Activated CD8-positive, alpha-beta memory T cell treated with anti-CD3 and anti-CD28 coated beads, Interleukin-2, amount 10 ng/mL, durations not matched to agents 7 days and 5 days (primary cell): ENCODE data around the gene RBM45. TPM values are rescaled to one million over a fixed set of nuclear protein-coding genes. Genes with fewer than 3 reads are reported as not detected.
"Not testable (repeated sequence)": the region's sequence is repeated elsewhere in the genome, so short reads cannot be mapped to it uniquely, and the experiment has no call there.

Source experiments
- ATAC-seq: fragments of 150-1000 bp; cut with Tn5 transposase; one replicate; pipeline ENCODE4 v1.10.0; 2021; ENCODE audit warnings: moderate library complexity
- CTCF ChIA-PET: fragments of 350-600 bp; sonication (Branson Sonifier 250); formaldehyde crosslinking; loops from one replicate; lab custom pipeline; 2021; ENCODE audit warnings: antibody characterized with exemption; lab: Charles Lee
- DNase-seq: peaks from one replicate; pipeline ENCODE4 v3.0.0-alpha.2; 2020
- H3K27ac Mint-ChIP-seq: one replicate; pipeline ENCODE4 v1.8.0; 2021; ENCODE audit warnings: mild to moderate bottlenecking, mixed read lengths
- H3K27me3 Mint-ChIP-seq: one replicate; pipeline ENCODE4 v1.8.0; 2021; ENCODE audit warnings: mixed read lengths
- H3K36me3 Mint-ChIP-seq: one replicate; pipeline ENCODE4 v1.8.0; 2021; ENCODE audit warnings: mild to moderate bottlenecking, mixed read lengths
- H3K4me1 Mint-ChIP-seq: one replicate; pipeline ENCODE4 v1.8.0; 2021; ENCODE audit warnings: mixed read lengths
- H3K4me3 Mint-ChIP-seq: one replicate; pipeline ENCODE4 v1.8.0; 2021; ENCODE audit warnings: mild to moderate bottlenecking, moderate library complexity, mixed read lengths
- H3K9me3 Mint-ChIP-seq: one replicate; pipeline ENCODE4 v1.8.0; 2022; ENCODE audit warnings: low read depth, mixed read lengths
- total RNA-seq, 2 experiments: library from RNA; stranded (reverse); gene quantifications; one replicate each; pipeline ENCODE4 v1.2.3, GENCODE V29; 2021

Gene RBM45
- total RNA-seq, 2 experiments from 2014 or later, result 15.8 to 16.6 TPM

DNA sequence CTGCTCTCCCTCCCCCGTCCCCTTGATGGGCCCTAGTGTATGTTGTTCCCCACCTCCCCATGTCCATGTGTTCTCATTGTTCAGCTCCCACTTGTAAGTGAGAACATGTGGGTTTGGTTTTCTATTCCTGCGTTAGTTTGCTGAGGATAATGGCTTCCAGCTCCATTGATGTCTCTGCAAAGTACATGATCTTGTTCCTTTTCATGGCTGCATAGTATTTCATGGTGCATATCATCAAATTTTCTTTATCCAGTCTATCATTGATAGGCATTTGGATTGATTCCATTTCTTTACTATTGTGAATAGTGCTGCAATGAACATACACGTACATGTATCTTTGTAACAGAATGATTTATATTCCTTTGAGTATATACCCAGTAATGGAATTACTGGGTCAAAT lies 33.0 kb upstream of the RBM45 start:
- not testable (repeated sequence) for ATAC-seq, H3K9me3 Mint-ChIP-seq, H3K27ac Mint-ChIP-seq, H3K4me1 Mint-ChIP-seq, H3K36me3 Mint-ChIP-seq, H3K4me3 Mint-ChIP-seq, DNase-seq
- CTCF ChIA-PET, result interaction anchor here (0.9 kb wide), 1 partner anchor 19 kb away, joined by 3 read pairs; no protein-coding TSS in a partner anchor
- peaks cover 22% of the 10 kb centered on the region for H3K27me3 Mint-ChIP-seq

DNA sequence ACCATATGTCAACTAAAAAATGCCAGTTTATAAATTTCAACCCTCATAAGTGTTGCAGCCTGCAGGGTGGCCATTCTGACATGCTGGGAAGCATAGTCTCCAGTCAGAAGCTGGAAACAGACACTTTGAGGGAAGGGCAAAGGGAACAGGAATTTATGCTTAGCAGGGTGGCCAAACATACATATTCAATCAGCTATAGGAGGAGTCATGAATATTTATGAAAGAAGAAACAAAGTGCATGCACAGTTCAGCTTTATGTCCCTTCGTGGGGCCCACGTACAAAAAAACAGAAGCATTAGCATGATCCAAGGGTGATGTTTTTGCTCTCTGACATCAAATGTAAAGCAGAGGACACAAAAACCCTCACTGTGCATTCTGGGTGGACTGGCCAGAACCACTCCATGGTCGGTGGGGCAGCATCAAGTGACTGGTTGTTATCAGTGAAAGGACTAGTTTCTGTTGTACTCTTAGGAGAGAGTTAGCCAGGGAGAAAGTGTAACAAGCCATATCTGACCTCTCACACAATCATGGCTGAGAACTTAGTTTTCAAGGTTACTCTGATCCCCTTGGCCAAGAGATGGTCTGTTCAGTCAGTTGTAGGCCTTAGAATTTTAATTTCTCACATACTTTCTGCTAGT lies 29.7 kb upstream of the RBM45 start:
- no peak for ATAC-seq
- Mint-ChIP-seq H3K4me1 (no peaks in the 10 kb centered on the region), H3K36me3 (no peaks in the 10 kb centered on the region), H3K27ac (no peak overlapping the region), H3K4me3 (no peak overlapping the region), H3K9me3 (peaks cover 2% of the 10 kb centered on the region), H3K27me3 (peaks cover 24% of the 10 kb centered on the region)
- CTCF ChIA-PET, result no interaction called here
- DNase-seq, result no peak

DNA sequence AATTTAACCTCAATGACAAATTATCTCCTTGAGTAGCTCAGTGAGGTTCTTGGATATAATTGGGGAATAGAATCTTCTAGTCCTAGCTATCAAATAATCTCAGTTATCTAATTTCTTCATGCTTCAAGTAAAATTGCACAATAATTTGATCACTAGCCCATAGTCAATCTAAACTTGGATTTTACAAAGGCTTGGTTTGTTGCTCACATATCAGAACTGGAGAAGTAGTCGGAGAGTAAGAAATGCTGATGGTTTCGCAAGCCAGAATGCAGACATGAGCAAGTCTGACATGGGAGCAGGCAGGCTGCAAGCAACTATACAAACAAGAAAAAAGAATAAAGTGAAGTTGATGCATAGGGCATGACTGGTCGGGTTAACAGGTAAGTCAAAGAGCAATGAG lies 28.0 kb upstream of the RBM45 start:
- no peak for ATAC-seq
- H3K36me3 Mint-ChIP-seq, result no peaks in the 10 kb centered on the region
- H3K27me3 Mint-ChIP-seq, result peaks cover 20% of the 10 kb centered on the region
- CTCF ChIA-PET, result interaction anchor here (1.4 kb wide), 1 partner anchor 9 kb away, joined by 4 read pairs; no protein-coding TSS in a partner anchor
- no peak for DNase-seq
- H3K27ac Mint-ChIP-seq, result no peak overlapping the region
- H3K4me1 Mint-ChIP-seq, result no peaks in the 10 kb centered on the region
- peaks cover under 1% of the 10 kb centered on the region for H3K9me3 Mint-ChIP-seq
- no peak overlapping the region for H3K4me3 Mint-ChIP-seq

DNA sequence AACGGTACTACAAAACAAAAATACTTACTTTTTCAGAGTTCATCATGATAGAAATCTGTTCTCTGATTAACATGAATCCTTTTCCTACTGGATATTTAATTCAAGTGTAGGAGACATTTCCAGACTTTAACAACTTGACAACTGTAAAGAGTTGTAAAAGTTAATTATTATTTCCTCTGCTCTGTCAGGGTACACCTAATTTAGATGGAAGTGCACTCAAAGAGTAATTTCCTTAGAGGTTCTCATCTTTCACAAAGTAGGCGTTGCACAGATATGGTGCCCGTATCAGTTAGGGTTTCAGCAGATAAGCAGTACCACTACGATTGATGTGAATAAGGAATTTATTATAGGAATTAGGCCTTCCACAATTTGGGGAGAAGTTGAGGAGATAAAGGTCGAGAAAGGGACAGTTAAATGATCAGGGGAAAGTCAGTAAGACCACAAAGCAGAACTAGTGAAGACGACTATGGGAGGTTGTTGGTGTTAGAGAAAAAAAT lies 23.4 kb upstream of the RBM45 start:
- no peaks in the 10 kb centered on the region for H3K9me3 Mint-ChIP-seq
- H3K4me1 Mint-ChIP-seq, result no peaks in the 10 kb centered on the region
- no peak overlapping the region for H3K27ac Mint-ChIP-seq
- no peak for ATAC-seq
- DNase-seq, result no peak
- no peaks in the 10 kb centered on the region for H3K36me3 Mint-ChIP-seq
- CTCF ChIA-PET, result no interaction called here
- no peak overlapping the region for H3K4me3 Mint-ChIP-seq
- peaks cover 15% of the 10 kb centered on the region for H3K27me3 Mint-ChIP-seq

DNA sequence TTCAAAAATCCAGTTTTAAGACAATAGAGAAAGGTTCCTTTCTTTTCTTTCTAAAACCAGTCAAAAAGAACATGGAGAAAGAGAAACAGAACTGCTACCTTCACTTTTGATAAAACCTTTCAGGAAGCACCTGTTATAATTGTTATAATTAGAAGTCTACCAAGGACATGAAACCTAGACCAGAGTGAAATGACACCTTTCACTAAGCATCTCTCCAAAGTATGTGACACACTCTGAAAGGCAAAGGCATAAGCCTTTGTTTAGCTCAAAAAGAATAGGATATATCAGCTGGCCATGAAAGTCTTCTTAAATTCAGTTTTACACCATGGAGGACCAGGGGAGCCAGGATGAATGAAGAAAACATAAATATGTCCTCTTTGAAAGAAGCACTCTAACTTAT lies 18.8 kb upstream of the RBM45 start:
- no peak for ATAC-seq
- Mint-ChIP-seq H3K36me3 (no peaks in the 10 kb centered on the region), H3K4me3 (no peak overlapping the region), H3K27me3 (peaks cover 3% of the 10 kb centered on the region), H3K4me1 (no peaks in the 10 kb centered on the region), H3K27ac (no peak overlapping the region), H3K9me3 (no peaks in the 10 kb centered on the region)
- CTCF ChIA-PET, result interaction anchor here (1.2 kb wide), 1 partner anchor 9 kb away, joined by 4 read pairs; no protein-coding TSS in a partner anchor
- no peak for DNase-seq

DNA sequence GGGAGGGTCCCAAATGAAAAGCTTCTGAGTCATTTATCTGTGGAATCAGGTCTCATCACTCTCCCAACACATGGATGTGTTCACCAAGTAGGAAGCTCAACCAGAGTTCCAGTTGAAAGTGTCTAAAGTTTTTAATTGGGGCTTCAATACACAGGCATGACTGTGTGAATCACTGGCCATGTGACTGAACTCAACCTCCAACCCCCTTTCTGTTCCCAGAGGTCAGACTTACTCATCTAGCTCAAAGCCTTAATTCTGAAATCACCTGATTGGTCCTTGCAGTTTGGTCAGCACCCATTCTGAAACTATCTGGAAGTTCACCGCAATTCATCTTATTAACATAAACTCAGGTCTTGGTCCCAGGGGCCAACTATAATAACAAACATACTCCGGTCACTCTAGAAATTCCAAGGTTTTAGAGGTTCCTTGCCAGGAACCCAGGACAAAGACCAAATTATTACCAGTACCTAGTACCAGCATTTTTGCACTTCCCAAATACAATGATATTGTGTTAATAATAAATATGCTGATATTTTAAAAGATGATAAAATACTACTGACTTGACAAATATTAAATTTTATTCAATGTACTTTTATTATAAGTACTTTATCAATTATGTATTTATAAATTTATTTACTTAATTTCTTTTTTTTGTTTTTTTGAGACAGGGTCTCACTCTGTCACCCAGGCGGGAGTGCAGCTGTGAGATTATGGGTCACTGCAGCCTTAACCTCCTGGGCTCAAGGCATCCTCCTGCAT lies 10.7 kb upstream of the RBM45 start:
- no peaks in the 10 kb centered on the region for H3K9me3 Mint-ChIP-seq
- no peaks in the 10 kb centered on the region for H3K36me3 Mint-ChIP-seq
- H3K27ac Mint-ChIP-seq, result no peak overlapping the region
- no peaks in the 10 kb centered on the region for H3K27me3 Mint-ChIP-seq
- no peak overlapping the region for H3K4me3 Mint-ChIP-seq
- CTCF ChIA-PET, result interaction anchor here (3.0 kb wide), 1 partner anchor 11 kb away, joined by 14 read pairs; the partner anchor contains the start of gene RBM45
- no peak for DNase-seq
- no peaks in the 10 kb centered on the region for H3K4me1 Mint-ChIP-seq
- no peak for ATAC-seq

DNA sequence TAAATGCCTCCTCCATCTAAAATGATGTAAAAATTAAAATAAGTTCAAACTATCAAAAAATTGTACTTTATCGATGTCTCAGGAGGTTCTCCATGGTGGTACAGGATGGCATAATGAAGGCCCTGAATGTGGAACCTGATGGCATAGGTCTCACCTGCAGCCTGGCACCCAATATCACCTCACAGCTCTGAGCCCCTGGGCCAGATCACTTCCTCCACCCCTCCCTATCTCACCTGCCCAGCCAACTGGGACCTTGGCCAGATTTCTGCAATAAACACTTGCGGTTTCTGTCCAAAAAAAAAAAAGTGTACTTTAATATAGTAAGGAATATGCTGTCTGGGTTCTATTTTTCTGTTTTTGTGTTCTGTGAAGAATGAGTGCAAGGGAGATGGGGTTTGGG lies 6.7 kb upstream of the RBM45 start:
- no peak for ATAC-seq
- Mint-ChIP-seq H3K4me3 (no peak overlapping the region), H3K27me3 (peaks cover 2% of the 10 kb centered on the region), H3K9me3 (no peaks in the 10 kb centered on the region), H3K4me1 (peaks cover 2% of the 10 kb centered on the region), H3K36me3 (no peaks in the 10 kb centered on the region), H3K27ac (no peak overlapping the region)
- CTCF ChIA-PET, result no interaction called here
- no peak for DNase-seq

DNA sequence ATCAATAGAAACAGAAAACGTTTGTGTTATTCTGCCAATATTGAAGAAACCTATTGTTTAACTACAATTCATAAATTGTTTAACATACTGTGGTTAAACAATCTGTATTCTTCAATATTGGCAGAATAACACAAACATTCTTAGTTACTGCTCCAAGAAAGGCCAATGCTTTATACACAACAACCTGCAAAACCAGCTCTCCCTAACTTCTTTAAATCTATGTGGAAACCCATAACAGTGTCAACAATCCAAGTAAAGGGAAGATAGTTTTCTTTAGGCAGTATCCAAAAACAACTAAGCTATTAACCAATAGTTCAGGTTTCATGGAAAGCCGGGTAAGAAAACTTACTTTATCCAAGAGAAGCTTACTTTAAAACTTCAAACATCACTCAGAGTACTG lies 6.2 kb upstream of the RBM45 start:
- CTCF ChIA-PET, result no interaction called here
- Mint-ChIP-seq H3K4me1 (peaks cover 2% of the 10 kb centered on the region), H3K36me3 (no peaks in the 10 kb centered on the region), H3K27me3 (peaks cover 2% of the 10 kb centered on the region), H3K9me3 (no peaks in the 10 kb centered on the region), H3K4me3 (no peak overlapping the region), H3K27ac (no peak overlapping the region)
- DNase-seq (no peak), ATAC-seq (no peak)

DNA sequence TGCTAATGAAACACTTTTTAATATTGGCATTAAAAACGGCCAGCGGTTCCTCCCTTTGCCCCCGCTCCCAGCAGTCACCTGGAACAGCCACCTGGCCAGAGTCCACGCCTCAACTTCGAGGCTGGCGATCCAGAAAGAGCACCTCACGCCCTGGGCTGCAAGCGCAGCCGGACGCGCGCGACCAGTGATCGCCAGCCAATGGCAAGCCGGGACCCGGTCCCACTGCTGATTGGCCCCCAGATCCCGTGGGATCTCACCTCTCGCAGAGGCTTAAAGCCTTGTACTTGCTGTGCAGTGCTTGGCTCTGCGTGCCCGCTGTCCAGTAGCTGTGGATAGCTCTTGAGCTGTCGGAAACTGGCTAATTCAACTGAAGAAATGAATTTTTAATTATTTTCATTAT lies 4.1 kb upstream of the RBM45 start:
- Mint-ChIP-seq H3K36me3 (no peaks in the 10 kb centered on the region), H3K27me3 (peaks cover 2% of the 10 kb centered on the region), H3K4me3 (no peak overlapping the region), H3K4me1 (peaks cover 6% of the 10 kb centered on the region), H3K9me3 (no peaks in the 10 kb centered on the region), H3K27ac (no peak overlapping the region)
- CTCF ChIA-PET, result interaction anchor here (0.7 kb wide), 1 partner anchor 359 kb away, joined by 3 read pairs; no protein-coding TSS in a partner anchor
- DNase-seq, result no peak
- ATAC-seq, result no peak

DNA sequence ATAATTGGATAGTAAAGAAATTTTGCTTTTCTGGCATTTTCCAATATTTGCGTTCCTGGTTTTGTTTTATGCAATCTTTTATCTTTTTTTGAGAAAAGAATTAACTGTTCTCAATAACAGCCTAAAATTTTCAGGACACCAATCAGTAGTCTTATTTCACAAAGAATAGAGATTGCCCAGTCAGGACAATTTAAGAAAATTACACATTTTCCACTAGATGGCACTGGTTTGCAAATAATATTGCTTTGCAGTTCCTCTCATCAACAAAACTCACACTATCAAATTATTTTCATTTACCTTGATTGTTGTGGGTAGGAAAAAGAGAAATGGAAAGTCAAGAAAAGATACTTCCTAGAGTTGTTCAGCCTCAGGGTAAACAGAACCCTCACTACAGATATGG lies 2.4 kb upstream of the RBM45 start:
- CTCF ChIA-PET, result interaction anchor here (1.0 kb wide), 1 partner anchor 305 kb away, joined by 6 read pairs; no protein-coding TSS in a partner anchor
- H3K9me3 Mint-ChIP-seq, result no peaks in the 10 kb centered on the region
- ATAC-seq (no peak), DNase-seq (no peak)
- no peaks in the 10 kb centered on the region for H3K36me3 Mint-ChIP-seq
- H3K27me3 Mint-ChIP-seq, result peaks cover 2% of the 10 kb centered on the region
- no peak overlapping the region for H3K27ac Mint-ChIP-seq
- H3K4me3 Mint-ChIP-seq, result no peak overlapping the region
- H3K4me1 Mint-ChIP-seq, result peaks cover 22% of the 10 kb centered on the region

DNA sequence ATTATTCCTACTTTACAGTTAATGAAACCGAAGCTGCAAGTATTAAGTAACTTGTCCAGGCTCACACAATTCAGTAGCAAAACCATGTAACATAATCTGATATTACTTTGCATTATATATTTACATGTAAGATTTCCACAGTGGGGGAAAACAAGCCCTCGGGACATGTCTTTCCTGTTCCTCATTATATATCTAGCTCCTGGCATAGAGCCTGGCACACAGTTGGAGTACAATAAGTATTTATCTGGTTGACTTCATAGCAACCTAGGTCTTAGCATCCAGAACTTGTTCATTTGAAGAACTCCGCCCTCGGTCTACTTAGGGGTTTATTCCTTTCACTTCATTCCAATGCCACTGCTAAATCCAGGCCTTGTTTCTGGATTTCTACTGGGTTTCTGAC lies 1.6 kb upstream of the RBM45 start:
- DNase-seq, result no peak
- no peak overlapping the region for H3K27ac Mint-ChIP-seq
- no peaks in the 10 kb centered on the region for H3K9me3 Mint-ChIP-seq
- CTCF ChIA-PET, result interaction anchor here (1.0 to 3.3 kb wide), 4 partner anchors 9 to 304 kb away, joined by 6 to 17 read pairs (median 12); no protein-coding TSS in a partner anchor
- H3K4me1 Mint-ChIP-seq, result peaks cover 31% of the 10 kb centered on the region
- no peaks in the 10 kb centered on the region for H3K36me3 Mint-ChIP-seq
- no peak for ATAC-seq
- no peak overlapping the region for H3K4me3 Mint-ChIP-seq
- peaks cover 2% of the 10 kb centered on the region for H3K27me3 Mint-ChIP-seq

DNA sequence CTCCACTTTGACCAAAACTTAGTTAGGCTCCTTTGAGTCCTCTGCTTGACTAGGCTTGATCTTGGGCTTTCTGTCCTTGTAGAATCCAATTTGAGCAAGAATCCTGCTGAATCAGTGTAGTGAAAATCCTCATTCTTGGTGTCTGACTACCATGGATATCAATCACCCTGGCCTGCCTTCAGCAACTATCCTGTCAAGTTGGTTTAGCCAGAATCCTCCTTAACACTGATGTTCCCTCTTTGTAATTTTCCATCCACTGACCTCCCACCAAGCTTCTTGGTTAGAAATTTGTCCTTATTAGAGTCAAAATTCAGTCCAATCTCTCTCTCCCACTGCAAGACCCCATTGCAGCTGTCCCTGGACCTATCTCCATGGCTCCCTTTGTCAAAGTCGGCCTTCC lies 494 bp upstream of the RBM45 start:
- peaks cover 2% of the 10 kb centered on the region for H3K27me3 Mint-ChIP-seq
- peaks cover 34% of the 10 kb centered on the region for H3K4me1 Mint-ChIP-seq
- CTCF ChIA-PET, result interaction anchor here (0.6 to 3.3 kb wide), 28 partner anchors 8 to 589 kb away, joined by 3 to 18 read pairs (median 4); no protein-coding TSS in a partner anchor
- H3K4me3 Mint-ChIP-seq, result peak overlapping the region; percentile 98
- H3K9me3 Mint-ChIP-seq, result no peaks in the 10 kb centered on the region
- ATAC-seq, result no peak
- H3K27ac Mint-ChIP-seq, result peak overlapping the region; percentile 52
- no peaks in the 10 kb centered on the region for H3K36me3 Mint-ChIP-seq
- no peak for DNase-seq

DNA sequence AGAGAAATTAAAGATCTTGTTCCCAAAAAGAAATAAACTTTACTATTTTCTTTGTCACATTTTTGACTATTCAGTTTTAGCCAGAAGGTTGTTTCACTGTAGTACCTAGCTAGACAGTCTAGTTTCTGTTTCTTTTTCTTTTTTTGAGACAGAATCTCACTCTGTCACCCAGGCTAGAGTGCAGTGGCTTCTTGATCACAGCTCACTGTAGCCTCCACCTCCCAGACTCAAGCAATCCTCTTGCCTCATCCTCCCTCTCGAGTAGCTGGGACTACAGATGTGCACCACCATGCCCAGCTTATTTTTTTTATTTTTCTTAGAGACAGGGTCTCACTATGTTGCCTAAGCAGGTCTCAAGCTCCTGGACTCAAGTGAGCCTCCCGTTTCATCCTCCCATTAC lies 2.2 kb downstream of the RBM45 start:
- peak overlapping the region; percentile 92 for H3K27ac Mint-ChIP-seq
- peak; percentile 38 for ATAC-seq
- H3K4me3 Mint-ChIP-seq, result peak overlapping the region; percentile 98
- no peaks in the 10 kb centered on the region for H3K9me3 Mint-ChIP-seq
- peak; percentile 43 for DNase-seq
- H3K4me1 Mint-ChIP-seq, result peaks cover 34% of the 10 kb centered on the region
- H3K36me3 Mint-ChIP-seq, result peaks cover 5% of the 10 kb centered on the region
- CTCF ChIA-PET, result interaction anchor here (0.8 to 1.8 kb wide), 4 partner anchors 10 to 366 kb away, joined by 3 to 6 read pairs (median 3); partner anchors contain the start of gene PLEKHA3
- no peaks in the 10 kb centered on the region for H3K27me3 Mint-ChIP-seq
